GM12873 (cell line): ENCODE measurements around the gene ZNF738.

Source experiments
- CTCF ChIP-seq: IDR thresholded peaks from 2 replicates; pipeline ENCODE4 v1.5.1; 2012; ENCODE audit warnings: low read depth, mild to moderate bottlenecking, moderate library complexity, low read length, control low read depth; ENCODE audit not compliant: insufficient read depth; ENCODE audit errors: missing control alignments

Gene ZNF738

GRCh38 chr19:21358768-21359451 is at the start of gene ZNF738:
Gene ZNF738 (plus strand): TSS chr19:21359000. CDS start chr19:21359141, 141 bp downstream.
- no peak for TF ChIP-seq CTCF

GRCh38 chr19:21314676-21315075 is 44.1 kb upstream of the ZNF738 start:
- TF ChIP-seq CTCF = no peak

- no peak for TF ChIP-seq CTCF
Measured at GRCh38 chr19:21317821-21318220, 41.0 kb upstream of the ZNF738 start.

GRCh38 chr19:21321134-21321533 is 37.7 kb upstream of the ZNF738 start:
- TF ChIP-seq CTCF = no peak

GRCh38 chr19:21321996-21322395 is 36.8 kb upstream of the ZNF738 start:
- no peak for TF ChIP-seq CTCF

- no peak for TF ChIP-seq CTCF
Measured at GRCh38 chr19:21322528-21322927, 36.3 kb upstream of the ZNF738 start.

- TF ChIP-seq CTCF = no peak
Measured at GRCh38 chr19:21323000-21323399, 35.8 kb upstream of the ZNF738 start.

- no peak for TF ChIP-seq CTCF
Measured at GRCh38 chr19:21326169-21326568, 32.6 kb upstream of the ZNF738 start.
